ENCODE results near the gene SLC26A1.

DNA sequence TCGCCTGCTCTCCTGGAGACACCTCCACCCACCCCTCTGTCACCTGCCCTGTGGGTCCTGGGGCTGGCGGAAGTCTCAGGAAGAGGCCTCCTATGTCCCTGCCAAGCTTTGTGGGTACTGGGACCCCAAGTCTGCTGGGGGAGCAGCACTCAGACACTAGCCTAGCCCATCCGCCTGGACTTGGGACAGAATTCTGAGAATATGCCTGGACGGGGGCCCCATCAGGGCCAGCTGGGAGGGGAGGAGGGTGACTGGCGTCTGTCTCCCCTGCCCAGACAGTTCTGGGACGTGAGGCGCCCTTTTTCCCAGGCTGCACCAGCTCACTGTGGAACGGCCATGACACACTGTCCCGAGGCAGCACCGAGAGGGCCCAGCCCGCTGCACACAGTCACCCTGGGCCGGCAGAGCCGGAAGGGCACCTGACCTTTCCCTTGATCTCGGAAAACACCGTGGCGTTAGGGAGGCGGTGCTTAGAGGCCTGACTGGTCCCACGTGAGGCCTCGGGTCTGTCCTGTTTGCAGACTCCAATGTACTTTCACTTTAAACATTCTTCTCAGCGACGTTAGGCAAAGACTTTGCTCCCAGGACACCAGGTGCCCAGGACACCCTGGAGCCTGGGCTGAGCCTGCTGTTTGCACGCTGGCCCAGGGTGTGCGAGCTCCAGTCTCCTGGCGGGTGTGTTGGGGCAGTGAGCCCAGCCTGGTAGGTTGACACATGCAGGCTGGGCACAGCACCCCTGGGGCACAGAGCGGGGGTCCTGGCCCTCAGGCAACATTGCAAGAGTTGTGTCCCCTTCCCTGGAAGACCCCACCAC lies 700 bp downstream of the SLC26A1 start:
- no peak for TF ChIP-seq EZH2 (IDR thresholded peaks at IDR 0.05; ENCODE audit: insufficient read depth, poor library complexity, severe bottlenecking)
- no peak for TF ChIP-seq EZH2phosphoT487 (IDR thresholded peaks at IDR 0.05; ENCODE audit: insufficient read depth, low read depth)
